Measurements from ENCODE around the gene EGR1.

DNA sequence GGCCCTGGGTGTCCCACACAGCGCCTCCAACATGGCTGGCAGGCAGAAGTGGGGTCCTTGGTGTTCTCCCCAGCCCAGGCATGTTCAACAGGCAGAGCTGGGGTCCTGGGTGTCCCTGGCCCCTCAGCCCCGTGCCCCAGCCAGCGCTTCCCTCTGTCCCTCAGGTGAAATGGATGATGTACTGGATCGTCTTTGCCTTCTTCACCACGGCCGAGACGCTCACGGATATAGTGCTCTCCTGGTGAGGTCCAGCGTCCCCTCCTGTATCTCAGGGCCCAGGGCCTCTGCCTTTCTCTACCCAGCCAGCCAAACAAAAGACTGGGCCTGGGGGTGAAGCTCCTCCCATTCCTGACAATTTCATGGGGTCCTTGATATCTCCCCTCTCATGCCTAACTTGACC is 24.1 kb upstream of the EGR1 start:
- TF ChIP-seq POLR2A (IDR thresholded peaks at IDR 0.05; ENCODE audit: borderline replicate concordance, extremely low read depth, insufficient read depth, insufficient read length) (no peak), EZH2phosphoT487 (IDR thresholded peaks at IDR 0.05; ENCODE audit: borderline replicate concordance) (no peak), TCF7L2 (IDR thresholded peaks at IDR 0.05; ENCODE audit: borderline replicate concordance, extremely low read depth, insufficient read depth, insufficient read length) (no peak), POLR2AphosphoS5 (IDR thresholded peaks at IDR 0.05; ENCODE audit: low read depth, low read length) (no peak), SIN3A (IDR thresholded peaks at IDR 0.05; ENCODE audit: low read depth) (no peak), ELF1 (IDR thresholded peaks at IDR 0.05; ENCODE audit: borderline replicate concordance, low read depth) (no peak), EZH2 (IDR thresholded peaks at IDR 0.05) (no peak), CEBPB (IDR thresholded peaks at IDR 0.05; ENCODE audit: low read depth) (no peak)
- TF ChIP-seq, protein P1, sequence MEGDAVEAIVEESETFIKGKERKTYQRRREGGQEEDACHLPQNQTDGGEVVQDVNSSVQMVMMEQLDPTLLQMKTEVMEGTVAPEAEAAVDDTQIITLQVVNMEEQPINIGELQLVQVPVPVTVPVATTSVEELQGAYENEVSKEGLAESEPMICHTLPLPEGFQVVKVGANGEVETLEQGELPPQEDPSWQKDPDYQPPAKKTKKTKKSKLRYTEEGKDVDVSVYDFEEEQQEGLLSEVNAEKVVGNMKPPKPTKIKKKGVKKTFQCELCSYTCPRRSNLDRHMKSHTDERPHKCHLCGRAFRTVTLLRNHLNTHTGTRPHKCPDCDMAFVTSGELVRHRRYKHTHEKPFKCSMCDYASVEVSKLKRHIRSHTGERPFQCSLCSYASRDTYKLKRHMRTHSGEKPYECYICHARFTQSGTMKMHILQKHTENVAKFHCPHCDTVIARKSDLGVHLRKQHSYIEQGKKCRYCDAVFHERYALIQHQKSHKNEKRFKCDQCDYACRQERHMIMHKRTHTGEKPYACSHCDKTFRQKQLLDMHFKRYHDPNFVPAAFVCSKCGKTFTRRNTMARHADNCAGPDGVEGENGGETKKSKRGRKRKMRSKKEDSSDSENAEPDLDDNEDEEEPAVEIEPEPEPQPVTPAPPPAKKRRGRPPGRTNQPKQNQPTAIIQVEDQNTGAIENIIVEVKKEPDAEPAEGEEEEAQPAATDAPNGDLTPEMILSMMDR (IDR thresholded peaks at IDR 0.05 in 2 of 3, conservative IDR thresholded peaks at IDR 0.05 in 1 of 3; ENCODE audit: borderline replicate concordance in 1 of 3, insufficient read depth in 1 of 3, low read depth in 2 of 3, low read length in 2 of 3): no peak
- TF ChIP-seq, protein P2, sequence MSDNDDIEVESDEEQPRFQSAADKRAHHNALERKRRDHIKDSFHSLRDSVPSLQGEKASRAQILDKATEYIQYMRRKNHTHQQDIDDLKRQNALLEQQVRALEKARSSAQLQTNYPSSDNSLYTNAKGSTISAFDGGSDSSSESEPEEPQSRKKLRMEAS (IDR thresholded peaks at IDR 0.05): no peak
- TF ChIP-seq, protein P3, sequence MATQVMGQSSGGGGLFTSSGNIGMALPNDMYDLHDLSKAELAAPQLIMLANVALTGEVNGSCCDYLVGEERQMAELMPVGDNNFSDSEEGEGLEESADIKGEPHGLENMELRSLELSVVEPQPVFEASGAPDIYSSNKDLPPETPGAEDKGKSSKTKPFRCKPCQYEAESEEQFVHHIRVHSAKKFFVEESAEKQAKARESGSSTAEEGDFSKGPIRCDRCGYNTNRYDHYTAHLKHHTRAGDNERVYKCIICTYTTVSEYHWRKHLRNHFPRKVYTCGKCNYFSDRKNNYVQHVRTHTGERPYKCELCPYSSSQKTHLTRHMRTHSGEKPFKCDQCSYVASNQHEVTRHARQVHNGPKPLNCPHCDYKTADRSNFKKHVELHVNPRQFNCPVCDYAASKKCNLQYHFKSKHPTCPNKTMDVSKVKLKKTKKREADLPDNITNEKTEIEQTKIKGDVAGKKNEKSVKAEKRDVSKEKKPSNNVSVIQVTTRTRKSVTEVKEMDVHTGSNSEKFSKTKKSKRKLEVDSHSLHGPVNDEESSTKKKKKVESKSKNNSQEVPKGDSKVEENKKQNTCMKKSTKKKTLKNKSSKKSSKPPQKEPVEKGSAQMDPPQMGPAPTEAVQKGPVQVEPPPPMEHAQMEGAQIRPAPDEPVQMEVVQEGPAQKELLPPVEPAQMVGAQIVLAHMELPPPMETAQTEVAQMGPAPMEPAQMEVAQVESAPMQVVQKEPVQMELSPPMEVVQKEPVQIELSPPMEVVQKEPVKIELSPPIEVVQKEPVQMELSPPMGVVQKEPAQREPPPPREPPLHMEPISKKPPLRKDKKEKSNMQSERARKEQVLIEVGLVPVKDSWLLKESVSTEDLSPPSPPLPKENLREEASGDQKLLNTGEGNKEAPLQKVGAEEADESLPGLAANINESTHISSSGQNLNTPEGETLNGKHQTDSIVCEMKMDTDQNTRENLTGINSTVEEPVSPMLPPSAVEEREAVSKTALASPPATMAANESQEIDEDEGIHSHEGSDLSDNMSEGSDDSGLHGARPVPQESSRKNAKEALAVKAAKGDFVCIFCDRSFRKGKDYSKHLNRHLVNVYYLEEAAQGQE (IDR thresholded peaks at IDR 0.05; ENCODE audit: low read depth): no peak
- TF ChIP-seq, protein P4, sequence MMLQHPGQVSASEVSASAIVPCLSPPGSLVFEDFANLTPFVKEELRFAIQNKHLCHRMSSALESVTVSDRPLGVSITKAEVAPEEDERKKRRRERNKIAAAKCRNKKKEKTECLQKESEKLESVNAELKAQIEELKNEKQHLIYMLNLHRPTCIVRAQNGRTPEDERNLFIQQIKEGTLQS (IDR thresholded peaks at IDR 0.05): no peak
